Cortex of kidney (tissue), 1 donor: ENCODE data around the gene RBM3.
"Not testable (repeated sequence)": the region's sequence is repeated elsewhere in the genome, so short reads cannot be mapped to it uniquely, and the experiment has no call there.

Experiments
- DNase-seq: peaks from one replicate; lab custom pipeline; 2025; lab: John Stamatoyannopoulos, UW

Gene RBM3

GRCh38 chrX:48574270-48575266 lies at the start of gene RBM3:
Gene RBM3 (plus strand): TSS chrX:48574484. CDS start chrX:48575181, 697 bp downstream.
- peak; percentile 9 for DNase-seq

- not testable (repeated sequence) for DNase-seq
These were observed 48.4 kb upstream of the RBM3 start for GRCh38 chrX:48525853-48526252.

- no peak for DNase-seq
These were observed 43.5 kb upstream of the RBM3 start for GRCh38 chrX:48530736-48531135.

- DNase-seq = no peak
These were observed 42.8 kb upstream of the RBM3 start for GRCh38 chrX:48531358-48531959.

DNA sequence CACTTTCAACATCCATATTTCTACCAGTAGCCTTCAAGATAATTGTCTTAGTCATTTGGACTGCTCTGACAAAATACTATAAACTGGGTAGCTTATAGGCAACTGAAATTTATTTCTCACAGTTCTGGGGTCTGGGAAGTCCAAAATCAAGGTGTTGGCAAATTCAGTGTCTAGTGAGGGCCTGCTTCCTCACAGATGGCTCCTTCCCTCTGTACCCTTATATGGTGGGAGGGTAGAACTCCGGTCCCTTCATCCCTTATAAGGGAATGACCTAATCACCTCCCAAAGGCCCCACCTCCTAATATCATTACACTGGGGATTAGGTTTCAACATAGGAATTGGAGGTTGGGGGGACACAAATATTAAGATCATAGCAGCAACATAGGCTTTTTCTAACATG lies 42.1 kb upstream of the RBM3 start:
- no peak for DNase-seq

DNA sequence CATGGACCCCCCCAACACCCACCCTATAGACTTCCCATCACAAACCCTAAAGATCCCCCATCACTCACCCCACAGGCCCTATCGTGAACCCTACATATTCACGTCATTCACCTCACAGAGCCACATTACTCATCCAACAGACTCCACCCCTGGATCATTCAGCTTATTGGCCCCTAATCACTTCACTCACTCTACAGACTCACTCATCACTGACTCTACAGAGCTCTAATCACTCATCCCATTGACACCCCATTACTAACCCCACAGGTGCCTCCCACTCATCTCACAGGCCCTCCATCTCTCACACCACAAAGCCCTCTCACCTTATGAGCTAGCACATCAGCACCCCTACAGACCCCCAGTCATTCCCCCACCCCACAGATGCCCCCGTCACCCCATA lies 41.1 kb upstream of the RBM3 start:
- no peak for DNase-seq

DNA sequence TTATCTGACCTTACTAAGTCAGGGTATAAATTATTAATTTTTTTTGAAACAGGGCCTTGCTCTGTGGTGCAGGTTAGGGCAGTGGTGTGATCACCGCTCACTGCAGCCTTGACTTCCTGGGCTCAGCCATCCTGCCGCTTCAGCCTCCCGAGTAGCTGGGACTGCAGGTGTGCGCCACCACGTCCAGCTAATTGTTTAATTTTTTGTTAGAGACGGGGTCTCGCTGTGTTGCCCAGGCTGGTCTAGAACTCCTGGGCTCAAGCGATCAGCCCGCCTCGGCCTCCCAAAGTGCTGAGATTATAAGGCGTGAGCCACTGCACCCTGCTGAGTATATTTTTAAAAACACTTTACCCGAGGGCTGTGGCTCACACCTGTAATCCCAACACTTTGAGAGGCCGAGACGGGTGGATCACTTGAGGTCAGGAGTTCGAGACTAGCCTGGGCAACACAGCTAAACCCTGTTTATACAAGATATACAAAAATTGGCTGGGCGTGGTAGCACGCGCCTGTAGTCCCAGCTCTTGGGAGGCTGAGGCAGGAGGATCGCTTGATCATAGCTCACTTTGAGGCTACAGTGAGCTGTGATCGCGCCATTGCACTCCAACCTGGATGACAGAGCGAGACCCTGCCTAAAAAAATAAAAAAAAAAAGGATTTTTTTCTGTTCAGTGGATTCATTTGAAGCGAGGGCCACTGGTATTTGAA lies 35.5 kb upstream of the RBM3 start:
- DNase-seq = no peak

- DNase-seq = peak; percentile 6
These were observed 34.8 kb upstream of the RBM3 start, which contains the start of gene TBC1D25 for GRCh38 chrX:48539345-48540027. Gene TBC1D25 (plus strand): TSS chrX:48539714. CDS start chrX:48539798, 84 bp downstream.

DNA sequence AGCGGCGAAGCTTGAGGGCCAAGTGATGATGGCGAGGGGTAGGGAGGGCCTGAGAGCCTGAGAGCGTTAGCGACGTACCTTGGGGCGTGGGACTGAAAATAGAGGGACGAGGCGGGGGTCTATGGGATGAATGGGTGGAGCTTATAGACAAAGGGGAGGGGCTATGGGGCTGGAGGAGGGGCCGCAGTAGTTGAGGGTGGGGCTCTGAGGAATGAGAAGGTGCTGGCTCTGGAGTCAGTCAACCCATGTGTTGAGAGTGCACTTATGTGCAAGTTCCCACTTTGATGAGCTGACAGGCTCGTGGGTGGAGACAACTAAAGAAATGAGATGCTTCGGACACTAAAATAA lies 34.3 kb upstream of the RBM3 start:
- DNase-seq = no peak

DNA sequence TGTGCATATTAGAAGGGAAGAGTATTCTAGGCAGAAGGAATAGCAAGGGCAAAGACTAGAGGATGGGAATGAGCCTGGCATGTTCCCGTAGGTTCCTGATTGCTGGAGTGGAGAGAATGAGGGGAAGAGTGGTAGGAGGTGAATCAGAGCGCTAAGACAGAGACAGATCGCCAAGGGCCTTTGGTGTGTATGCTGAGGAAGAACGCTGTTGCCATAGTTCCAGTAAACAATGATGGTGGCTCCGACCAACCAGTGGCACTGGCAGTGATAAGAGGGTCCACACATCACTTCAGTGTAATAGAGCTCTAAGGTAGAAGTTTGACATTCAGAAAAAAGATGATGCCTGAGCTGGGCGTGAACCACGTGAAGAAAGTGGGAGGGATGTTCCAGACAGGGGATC lies 33.8 kb upstream of the RBM3 start:
- no peak for DNase-seq

DNA sequence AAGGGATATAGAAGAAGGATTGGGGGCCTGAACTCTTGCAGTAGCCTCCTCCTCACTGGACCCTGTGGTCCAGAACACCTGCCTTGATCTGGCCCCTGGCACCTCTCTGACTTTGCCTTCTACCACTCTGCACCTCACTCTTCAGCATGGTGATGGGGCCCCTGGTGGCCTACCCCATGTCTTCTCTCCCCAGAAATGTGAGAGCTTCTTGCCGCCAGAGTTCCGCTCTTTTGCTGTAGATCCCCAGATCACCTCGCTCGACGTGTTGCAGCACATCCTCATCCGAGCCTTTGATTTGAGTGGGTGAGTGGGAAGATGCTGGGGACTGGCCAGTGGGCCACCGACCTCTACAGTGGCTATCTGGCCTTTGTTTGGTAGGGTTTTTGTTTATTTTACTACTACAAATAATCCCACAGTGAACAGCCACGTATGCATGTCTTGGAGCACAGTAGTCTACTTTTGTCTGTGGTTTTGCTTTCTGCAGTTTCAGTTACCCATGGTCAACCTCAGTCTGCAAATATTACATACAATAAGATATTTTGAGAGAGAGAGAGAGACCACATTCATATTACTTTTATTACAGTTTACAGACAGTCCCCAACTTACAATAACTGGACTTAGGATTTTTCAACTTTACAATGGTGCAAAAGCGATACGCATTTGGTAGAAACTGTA lies 33.0 kb upstream of the RBM3 start:
- no peak for DNase-seq

DNA sequence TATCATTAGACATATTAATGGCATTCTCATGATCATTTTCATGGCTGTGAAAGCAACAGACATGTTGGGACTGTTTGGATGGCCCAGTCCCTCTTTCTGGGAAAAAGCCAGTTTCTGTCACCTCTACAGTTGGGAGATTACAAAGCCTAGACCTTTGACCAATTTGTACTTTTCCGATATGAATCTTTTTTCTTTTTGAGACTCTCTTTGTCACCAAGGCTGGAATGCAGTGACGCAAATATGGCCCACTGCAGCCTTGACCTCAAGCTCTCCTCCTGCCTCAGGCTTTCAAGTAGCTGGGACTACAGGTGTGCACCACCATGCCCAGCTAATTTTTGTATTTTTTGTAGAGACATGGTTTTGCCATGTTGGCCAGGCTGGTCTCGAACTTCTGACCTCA lies 25.4 kb upstream of the RBM3 start:
- no peak for DNase-seq

DNA sequence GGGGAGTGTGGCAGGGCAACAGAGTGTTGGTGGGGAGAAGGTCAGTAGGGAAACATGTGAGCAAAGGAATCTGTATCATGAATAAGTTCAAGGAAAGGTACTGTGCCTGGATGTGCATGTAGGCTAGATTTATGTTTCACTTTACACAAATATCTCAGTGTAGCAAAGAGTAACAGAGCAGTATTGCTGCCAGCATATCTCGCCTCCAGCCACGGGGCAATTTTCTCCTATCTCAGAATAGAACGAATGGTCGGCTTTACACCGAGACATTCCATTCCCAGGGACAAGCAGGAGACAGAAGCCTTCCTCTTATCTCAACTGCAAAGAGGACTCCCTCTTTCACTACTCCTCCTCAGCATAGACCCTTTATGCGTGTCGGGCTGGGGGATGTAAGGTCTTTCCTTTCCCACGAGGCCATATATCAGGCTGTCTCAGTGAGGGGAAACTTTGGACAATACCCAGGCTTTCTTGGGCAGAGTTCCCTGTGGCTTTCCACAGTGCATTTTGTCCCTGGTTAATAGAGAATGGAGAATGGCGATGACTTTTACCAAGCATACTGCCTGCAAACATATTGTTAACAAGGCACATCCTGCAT lies 18.5 kb upstream of the RBM3 start:
- DNase-seq = not testable (repeated sequence)

- DNase-seq = no peak
These were observed 16.0 kb upstream of the RBM3 start for GRCh38 chrX:48558271-48558670.

DNA sequence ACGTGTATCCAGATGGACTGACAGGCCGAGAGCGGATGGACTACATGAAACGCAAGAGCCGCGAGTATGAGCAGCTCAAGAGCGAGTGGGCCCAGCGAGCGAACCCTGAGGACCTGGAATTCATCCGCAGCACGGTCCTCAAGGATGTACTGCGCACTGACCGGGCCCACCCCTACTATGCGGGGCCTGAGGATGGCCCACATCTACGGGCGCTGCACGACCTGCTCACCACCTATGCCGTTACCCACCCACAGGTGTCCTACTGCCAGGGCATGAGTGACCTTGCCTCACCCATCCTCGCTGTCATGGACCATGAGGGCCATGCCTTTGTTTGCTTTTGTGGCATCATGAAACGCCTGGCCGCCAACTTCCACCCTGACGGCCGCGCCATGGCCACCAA lies 14.6 kb upstream of the RBM3 start:
- no peak for DNase-seq

GRCh38 chrX:48560056-48560455 lies 14.2 kb upstream of the RBM3 start:
- DNase-seq = no peak

DNA sequence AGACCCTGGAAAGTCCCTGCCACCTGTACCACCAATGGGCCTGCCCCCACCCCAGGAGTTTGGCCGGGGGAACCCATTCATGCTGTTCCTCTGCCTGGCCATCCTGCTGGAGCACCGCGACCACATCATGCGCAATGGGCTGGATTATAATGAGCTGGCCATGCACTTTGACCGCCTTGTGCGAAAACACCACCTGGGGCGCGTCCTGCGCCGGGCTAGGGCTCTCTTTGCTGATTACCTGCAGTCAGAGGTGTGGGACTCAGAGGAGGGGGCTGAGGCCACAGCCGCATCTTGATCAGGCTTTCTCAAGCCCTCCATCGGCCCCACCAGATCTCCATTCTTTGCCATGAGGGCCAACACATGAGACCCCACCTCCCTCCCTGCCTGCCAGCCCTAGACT lies 13.6 kb upstream of the RBM3 start:
- DNase-seq = no peak

GRCh38 chrX:48569958-48570357 lies 4.3 kb upstream of the RBM3 start:
- no peak for DNase-seq

DNA sequence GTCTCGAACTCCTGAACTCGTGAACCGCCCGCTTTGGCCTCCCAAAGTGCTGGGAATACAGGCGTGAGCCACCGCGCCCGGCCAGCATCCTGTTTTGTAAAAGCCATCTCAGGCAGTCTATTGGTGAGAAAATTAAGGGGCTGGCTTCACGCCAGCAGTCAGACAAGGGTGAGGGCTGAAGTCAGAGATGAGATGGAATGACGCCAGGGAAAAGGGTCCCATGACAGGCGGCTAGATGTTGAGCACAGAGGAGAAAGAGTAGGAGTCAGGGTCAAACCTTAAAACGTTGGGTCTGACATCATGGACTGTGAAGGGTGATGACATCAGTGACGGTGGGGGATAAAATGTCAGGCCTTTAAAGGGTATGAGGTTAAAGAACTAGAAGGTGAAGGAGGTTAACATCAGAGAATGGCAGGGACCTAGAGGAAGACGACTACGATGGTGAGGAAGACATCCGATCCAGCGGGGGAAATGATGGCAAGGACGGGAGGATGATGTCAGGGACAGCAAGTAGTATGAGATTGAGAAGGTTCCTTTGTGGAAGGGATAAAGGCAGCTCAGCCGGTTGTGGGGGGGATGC lies 504 bp upstream of the RBM3 start:
- DNase-seq = no peak

DNA sequence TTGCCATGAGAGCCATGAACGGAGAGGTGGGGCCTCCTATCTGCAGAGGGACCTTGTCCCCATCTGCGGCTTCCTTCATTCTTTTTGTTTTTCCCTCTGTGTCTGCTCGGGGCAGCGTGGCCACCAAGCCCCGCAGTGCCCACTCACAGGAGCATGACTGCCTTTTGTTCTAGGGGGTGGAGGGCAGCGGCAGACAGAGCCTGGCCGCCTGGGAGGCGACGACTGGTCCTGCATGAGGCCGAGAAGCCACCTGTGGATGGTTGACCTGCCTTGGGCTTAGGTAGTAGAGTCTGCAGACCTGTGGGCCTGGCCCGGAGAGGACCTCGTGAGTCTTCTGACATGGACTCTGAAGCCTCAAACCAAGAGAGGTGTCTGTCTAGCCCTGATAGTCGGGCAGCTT lies 1.4 kb downstream of the RBM3 start:
- DNase-seq = no peak

GRCh38 chrX:48576108-48576507 lies 1.8 kb downstream of the RBM3 start:
- no peak for DNase-seq
